Fibroblast of skin of scalp (primary cell): ENCODE results near the gene PEX6.
"Not testable (repeated sequence)": the region's sequence is repeated elsewhere in the genome, so short reads cannot be mapped to it uniquely, and the experiment has no call there.

Experiments
- DNase-seq: peaks from one replicate; pipeline ENCODE4 v3.0.0-alpha.2; 2013

PEX6 gene

DNA sequence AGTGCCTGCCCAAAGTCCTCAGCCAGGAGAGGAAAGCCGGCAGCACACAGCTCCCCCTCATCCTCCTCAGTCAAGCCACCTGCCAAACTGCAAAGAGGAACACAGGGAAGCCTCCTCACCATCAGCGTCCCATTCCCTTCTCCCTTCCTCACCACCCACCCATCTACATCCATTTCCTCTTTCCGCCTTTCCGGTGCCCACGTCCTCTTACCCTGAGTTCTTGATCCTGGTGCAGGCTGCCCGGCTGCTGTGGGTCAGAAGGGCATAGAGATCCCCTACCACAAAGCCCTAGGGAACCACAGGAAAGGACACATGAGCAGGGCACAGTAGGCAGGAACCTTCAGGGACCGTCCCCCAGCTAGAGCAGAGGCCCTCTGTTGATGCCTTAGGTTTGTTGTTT, 12.4 kb downstream of the PEX6 start:
- no peak for DNase-seq

DNA sequence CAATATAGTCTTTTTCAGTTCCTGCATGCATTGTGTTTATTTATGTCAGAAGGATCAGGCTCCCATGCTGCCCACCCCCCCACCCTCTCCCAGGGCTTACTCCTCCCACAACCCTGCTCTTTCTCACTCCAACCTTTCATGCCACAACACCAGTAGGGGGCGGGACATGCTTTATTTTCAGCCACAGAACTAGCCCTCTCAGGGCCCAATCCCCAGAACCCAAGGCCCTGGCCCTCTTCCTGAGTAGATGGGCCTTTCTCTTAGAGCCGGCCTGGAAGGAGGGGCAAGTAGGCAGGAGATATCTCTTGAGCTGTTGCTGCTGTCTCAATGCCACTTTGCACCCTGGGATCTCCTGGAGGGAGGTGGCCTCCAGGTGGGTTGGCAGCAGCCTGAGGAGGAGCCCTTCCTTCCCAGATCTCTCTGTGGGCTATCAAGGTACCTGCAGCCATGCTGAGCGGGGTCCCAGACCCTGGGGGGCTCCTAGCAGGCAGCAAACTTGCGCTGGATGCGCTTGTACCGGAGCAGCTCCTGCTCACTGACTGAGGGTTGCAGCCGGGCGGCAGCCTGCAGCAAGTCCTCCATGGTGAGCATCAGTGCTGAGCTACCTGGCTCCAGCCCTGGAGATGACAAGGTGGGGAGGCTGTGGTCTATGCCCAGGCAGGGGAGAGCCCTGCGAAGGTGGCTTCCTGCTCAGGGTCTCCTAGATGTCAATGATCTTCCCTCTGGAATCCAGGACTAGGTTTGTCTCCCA, 15.0 kb downstream of the PEX6 start:
- peak; percentile 52 for DNase-seq

DNA sequence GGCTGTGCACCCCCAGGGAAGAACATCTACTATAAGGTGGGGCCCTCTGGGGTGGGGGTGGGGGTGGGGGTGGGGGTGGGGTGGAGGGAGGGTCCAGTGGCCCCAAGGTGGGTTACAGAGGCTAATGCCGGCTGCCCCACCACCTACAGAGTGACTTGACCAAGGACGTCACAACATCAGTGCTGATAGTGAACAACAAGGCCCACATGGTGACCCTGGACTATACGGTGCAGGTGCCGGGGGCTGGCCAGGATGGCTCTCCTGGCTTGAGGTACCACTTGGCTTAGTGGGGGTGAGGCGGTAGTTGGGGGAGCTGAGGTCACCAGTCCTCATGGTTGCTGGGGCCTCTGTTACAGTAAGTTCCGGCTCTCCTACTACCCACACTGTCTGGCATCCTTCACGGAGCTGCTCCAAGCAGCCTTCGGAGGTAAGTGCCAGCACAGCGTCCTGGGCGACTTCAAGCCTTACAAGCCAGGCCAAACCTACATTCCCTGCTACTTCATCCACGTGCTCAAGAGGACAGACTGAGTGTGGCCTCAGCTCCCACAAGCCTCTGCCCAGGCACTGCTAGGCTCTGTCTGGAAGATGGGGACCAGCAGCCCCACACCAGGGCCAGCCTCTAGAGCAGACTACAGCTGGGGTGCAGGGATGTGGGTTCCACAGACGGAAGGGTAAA, 15.7 kb downstream of the PEX6 start:
- DNase-seq, result no peak

DNA sequence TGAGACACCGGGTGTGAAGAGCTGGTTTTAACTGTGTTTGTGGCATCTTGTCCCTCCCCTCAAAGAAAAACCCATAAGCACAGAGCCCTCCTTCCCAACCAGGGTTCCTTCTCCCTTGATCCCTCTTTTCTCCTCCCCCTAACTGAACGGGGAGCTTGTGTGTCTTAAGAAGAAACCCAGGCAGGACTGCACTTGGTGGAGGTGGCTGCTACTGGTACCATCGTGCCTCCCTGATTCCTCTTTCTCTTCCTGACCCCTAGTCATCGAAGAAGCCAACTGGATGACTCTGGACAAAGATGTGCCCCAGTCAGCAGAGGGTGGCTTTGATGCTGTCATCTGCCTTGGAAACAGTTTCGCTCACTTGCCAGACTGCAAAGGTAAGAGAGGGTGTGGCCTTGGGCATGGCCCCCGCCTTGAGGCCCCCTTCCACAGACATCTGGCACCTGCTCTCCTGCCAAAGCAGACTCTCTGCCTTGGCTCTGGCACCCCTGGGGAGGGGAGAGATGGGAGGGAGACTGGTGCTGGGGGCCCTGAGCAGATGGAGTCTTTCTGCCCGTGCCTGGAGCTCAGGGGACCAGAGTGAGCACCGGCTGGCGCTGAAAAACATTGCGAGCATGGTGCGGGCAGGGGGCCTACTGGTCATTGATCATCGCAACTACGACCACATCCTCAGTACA, 16.3 kb downstream of the PEX6 start:
- DNase-seq, result no peak

- no peak for DNase-seq
Observed at GRCh38 chr6:42962096-42962495, 16.9 kb downstream of the PEX6 start.

- DNase-seq, result no peak
Observed at GRCh38 chr6:42961020-42961470, 17.9 kb downstream of the PEX6 start.

- DNase-seq, result no peak
Observed at GRCh38 chr6:42960243-42961019, 18.6 kb downstream of the PEX6 start, which contains the start of gene GNMT. Gene GNMT (plus strand): TSS chr6:42960754. CDS start chr6:42960768, 14 bp downstream.

- DNase-seq, result no peak
Observed at GRCh38 chr6:42959917-42960242, 19.1 kb downstream of the PEX6 start.

GRCh38 chr6:42958125-42958524, 20.9 kb downstream of the PEX6 start:
- DNase-seq, result no peak

DNA sequence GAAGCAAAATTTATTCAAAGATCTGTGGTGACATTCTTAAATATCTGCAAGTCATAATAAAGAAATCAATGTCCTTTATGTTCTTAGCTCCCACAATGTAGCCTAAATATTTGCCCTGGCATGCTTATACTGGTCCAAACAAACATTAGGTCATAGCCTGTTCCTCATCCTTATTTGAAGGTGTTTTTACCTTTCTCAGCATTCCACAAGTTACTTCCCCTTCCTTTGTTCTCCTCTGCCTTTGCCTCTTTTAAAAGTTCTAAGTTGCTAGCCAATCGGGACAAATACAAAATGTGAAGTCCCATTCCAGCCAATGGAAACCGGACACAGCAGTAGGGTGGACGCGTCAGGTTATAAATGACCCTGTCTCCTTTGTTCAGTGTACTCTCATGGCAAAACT, 24.6 kb downstream of the PEX6 start:
- DNase-seq, result not testable (repeated sequence)

- DNase-seq, result no peak
Observed at GRCh38 chr6:42952389-42952788, 26.6 kb downstream of the PEX6 start.

DNA sequence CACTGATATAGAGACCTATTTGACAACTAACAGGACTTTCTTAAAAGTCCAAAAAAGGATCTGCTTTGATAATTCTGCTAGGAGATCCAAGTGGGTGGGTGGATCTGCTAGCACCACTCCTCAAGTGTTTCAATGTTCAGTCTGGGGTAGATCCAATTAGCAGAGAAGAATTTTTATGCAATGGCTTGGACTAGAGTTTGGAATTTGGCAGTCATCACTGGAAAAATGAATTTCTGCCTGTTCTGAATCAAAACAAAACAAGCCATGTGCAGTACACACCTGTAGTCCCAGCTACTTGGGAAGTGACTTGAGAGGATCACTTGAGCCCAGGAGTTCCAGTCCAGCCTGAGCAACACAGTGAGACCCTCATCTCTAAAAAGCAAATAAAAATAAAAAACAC, 31.0 kb downstream of the PEX6 start:
- no peak for DNase-seq

DNA sequence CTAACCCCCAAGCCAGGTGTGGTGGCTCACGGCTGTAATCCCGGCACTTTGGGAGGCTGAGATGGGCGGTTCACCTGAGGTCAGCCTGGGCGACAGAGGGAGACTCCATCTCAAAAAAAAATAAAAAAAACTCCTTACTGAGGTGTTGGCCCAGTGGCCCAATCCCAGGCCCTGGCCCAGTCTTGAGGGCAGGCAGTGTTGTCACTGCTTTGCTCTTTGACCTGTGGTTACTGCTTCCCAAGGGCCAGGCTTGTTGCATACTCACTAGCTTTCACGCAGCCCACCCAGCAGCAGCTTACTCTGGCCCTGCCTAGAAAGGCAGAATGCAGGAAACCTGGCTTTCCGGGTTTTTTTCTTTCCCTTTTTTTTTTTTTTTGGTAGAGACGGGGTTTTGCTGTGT, 36.5 kb downstream of the PEX6 start:
- DNase-seq, result no peak

DNA sequence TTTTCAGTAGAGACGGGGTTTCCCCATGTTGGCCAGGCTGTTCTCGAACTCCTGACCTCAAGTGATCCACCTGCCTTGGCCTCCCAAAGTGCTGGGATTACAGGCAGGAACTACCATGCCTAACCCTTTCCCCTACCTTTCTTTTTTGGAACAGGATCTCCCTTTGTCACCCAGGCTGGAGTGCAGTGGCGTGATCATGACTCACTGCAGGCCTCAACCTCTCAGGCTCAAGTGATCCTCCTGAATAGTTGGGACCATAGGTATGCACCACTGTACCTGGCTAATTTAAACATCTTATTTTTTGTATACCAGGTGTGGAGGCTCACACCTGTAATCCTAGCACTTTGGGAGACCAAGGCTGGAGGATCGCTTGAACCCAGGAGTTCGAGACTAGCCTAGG, 37.6 kb downstream of the PEX6 start:
- not testable (repeated sequence) for DNase-seq

DNA sequence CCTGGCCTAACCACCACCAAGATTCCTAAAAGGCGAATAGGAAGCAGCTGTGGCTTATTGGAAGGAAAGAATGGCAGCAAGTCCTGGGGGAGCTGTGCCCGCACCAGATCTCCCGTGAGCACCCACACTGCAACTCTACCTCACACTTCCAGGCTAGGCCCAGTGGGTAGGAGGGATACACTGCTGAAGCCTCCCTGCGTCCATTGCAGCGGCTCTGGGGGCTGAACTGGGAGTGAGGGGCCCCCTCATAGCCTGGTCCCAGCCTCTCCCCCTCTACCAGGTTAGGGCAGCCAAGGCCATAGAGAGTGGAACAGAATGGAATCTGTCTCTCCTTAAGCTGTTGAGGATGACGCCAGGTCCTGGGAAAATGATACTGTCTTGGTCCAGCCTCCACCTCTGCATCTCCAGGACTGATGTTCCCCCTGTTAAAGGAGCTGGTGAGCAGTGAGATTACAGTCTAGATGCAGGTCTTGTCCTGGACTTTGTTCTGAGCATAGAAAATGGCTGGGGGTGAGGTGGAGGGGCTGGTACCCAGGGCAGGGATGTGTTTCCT, 38.4 kb downstream of the PEX6 start:
- DNase-seq, result no peak

GRCh38 chr6:42939810-42940167, 39.2 kb downstream of the PEX6 start:
- no peak for DNase-seq

DNA sequence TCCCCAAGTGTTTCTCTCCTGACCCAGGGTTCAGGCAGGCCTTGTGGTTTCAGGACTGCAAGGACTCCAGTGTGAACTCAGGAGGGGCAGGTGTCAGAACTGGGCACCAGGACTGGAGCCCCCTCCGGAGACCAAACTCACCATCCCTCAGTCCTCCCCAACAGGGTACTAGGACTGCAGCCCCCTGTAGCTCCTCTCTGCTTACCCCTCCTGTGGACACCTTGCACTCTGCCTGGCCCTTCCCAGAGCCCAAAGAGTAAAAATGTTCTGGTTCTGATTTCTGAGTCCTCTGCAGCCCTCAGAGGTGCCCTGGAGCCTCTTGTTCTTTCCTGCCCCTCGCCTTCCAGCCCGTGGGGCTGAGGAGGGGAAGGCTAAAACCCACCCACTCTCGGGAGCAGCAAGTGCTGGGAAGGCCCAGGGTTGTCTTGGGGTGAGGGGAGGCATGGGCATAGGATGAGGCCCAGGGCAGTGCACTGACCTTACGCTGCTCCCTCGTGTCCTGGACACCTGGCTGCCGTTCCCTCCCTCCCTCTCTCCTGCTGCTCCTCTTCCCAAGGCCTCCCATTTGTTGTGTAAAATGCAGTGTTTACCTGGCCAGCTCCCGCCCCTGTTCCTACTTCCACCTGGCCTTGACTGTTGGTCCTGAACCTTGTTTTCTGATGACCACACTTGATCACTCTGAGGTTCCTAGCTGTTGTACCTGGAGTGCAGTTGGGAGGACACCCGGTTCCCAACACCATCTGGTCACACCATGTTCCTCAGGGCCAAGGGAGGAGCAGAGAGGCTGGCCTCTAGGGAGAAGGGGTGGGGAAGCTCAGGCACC, 39.8 kb downstream of the PEX6 start:
- no peak for DNase-seq

- DNase-seq, result no peak
Observed at GRCh38 chr6:42938428-42938796, 40.6 kb downstream of the PEX6 start.

GRCh38 chr6:42937548-42938427, 41.2 kb downstream of the PEX6 start:
- DNase-seq, result no peak

DNA sequence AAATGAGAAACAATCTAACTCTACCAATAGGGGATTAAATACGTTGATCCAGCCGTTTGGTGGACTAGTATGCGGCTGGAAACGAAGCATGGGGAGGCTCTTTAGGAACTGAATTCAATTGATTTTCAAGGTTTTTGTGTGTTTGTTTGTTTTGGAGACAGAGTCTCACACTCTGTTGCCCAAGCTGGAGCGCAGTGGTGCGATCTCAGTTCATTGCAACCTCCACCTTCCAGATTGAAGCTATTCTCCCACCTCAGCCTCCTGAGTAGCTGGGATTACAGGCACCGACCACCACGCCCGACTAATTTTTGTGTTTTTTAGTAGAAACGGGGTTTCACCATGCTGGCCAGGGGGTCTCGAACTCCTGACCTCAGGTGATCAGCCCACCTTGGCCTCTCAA, 42.6 kb downstream of the PEX6 start:
- DNase-seq, result no peak

DNA sequence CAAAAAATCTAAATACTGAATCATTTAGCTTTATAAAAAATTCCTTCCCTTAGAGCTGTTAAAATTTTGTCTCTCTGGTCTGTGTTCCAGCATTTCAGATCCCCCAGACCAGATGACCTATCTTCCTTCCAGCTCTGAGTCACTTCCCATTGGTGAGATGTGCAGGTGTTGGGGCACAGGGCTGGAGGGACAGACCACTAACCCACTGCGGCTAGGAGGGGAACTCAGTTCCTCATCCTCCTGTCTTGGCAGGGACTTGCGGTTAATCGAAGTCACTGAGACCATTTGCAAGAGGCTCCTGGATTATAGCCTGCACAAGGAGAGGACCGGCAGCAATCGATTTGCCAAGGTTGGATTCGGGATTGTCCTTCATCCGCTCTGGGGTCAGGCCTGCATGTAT, 43.7 kb downstream of the PEX6 start:
- DNase-seq, result no peak
